ENCODE measurements around the gene HSF4. TPM values are rescaled to one million over a fixed set of nuclear protein-coding genes. Genes with fewer than 3 reads are reported as not detected.

Gene HSF4
- total and polyA plus RNA-seq, 2 of the 4 experiments (the other 2 are of a cell fraction) = 0.54 to 7.5 TPM

DNA sequence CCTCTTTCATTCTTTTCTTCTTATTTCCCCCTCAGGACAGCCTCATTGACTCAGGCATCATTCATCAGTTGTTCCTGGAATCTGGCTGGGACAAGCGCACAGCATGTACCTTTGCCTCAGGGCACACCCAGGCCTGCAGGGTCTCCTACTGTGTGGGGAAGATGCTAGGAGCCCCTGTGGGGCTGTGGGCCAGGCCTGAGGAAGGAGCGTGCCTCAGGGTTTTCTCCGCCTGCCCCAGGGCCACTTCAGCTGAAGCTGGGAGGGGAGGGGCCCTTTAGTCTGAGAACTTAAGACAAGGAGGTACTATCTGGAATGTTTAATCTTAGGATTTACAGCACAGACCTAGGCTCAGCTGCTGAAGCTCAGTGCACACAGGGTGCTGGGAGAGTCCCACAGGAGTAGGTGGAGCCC lies 42.3 kb downstream of the HSF4 start:
- peaks cover 18% of the 10 kb centered on the region for H3K36me3 ChIP-seq (ENCODE audit: control insufficient read depth, insufficient read depth, low read length)
- H2AFZ ChIP-seq (replicated peaks; ENCODE audit: low read length, poor library complexity) = peak overlapping the region; percentile 51
- WGBS, 2 experiments (ENCODE audit: extremely low coverage in 2 of 2, insufficient read length in 1 of 2) = 100% methylated on average over 1 of the region's 3 CpGs; no CpG with 5 or more reads in 1 of the 2 experiments
- intact Hi-C loops (cut with micrococcal nuclease) = no loop called here
- ATAC-seq (ENCODE audit: low read depth) (no peak), DNase-seq (no peak)
- H4K5ac ChIP-seq (ENCODE audit: low read depth, low read length) = no peak overlapping the region
- dilution Hi-C loops (cut with HindIII; ENCODE audit: low sequenced_read_pairs, unreplicated experiment) = no loop called here
- TF ChIP-seq MXI1 (IDR thresholded peaks at IDR 0.05; ENCODE audit: borderline replicate concordance, low read depth, low read length) = no peak
- TF ChIP-seq, protein P1, sequence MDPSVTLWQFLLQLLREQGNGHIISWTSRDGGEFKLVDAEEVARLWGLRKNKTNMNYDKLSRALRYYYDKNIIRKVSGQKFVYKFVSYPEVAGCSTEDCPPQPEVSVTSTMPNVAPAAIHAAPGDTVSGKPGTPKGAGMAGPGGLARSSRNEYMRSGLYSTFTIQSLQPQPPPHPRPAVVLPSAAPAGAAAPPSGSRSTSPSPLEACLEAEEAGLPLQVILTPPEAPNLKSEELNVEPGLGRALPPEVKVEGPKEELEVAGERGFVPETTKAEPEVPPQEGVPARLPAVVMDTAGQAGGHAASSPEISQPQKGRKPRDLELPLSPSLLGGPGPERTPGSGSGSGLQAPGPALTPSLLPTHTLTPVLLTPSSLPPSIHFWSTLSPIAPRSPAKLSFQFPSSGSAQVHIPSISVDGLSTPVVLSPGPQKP (IDR thresholded peaks at IDR 0.05; ENCODE audit: borderline replicate concordance, low read depth, low read length) = no peak
- TF ChIP-seq MAFK (IDR thresholded peaks at IDR 0.05; ENCODE audit: low read depth, low read length) = no peak
- no peak for TF ChIP-seq RAD21 (IDR thresholded peaks at IDR 0.05; ENCODE audit: low read length)
- TF ChIP-seq CEBPB (IDR thresholded peaks at IDR 0.05; ENCODE audit: low read depth, low read length) = no peak
- no peak for TF ChIP-seq SMC3 (IDR thresholded peaks at IDR 0.05; ENCODE audit: low read depth, low read length)
- TF ChIP-seq, protein P2, sequence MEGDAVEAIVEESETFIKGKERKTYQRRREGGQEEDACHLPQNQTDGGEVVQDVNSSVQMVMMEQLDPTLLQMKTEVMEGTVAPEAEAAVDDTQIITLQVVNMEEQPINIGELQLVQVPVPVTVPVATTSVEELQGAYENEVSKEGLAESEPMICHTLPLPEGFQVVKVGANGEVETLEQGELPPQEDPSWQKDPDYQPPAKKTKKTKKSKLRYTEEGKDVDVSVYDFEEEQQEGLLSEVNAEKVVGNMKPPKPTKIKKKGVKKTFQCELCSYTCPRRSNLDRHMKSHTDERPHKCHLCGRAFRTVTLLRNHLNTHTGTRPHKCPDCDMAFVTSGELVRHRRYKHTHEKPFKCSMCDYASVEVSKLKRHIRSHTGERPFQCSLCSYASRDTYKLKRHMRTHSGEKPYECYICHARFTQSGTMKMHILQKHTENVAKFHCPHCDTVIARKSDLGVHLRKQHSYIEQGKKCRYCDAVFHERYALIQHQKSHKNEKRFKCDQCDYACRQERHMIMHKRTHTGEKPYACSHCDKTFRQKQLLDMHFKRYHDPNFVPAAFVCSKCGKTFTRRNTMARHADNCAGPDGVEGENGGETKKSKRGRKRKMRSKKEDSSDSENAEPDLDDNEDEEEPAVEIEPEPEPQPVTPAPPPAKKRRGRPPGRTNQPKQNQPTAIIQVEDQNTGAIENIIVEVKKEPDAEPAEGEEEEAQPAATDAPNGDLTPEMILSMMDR (conservative IDR thresholded peaks at IDR 0.05; ENCODE audit: low read depth, low read length) = no peak
- TF ChIP-seq CHD1 (IDR thresholded peaks at IDR 0.05; ENCODE audit: low read depth, low read length) = no peak
- TF ChIP-seq MAZ (IDR thresholded peaks at IDR 0.05; ENCODE audit: borderline replicate concordance, low read depth, low read length) = no peak
- H3K23ac ChIP-seq (ENCODE audit: low read depth, low read length) = no peak overlapping the region
- H3K9me1 ChIP-seq (ENCODE audit: insufficient read depth, low read length) = peaks cover 20% of the 10 kb centered on the region
- in situ Hi-C loops (cut with MboI; ENCODE audit: low sequenced_read_pairs) = no loop called here
- H3K4me1 ChIP-seq (ENCODE audit: control insufficient read depth, insufficient read depth, low read length) = peaks cover 8% of the 10 kb centered on the region
- no peak overlapping the region for H4K91ac ChIP-seq (ENCODE audit: insufficient read depth, low read depth, low read length)
- ChIA-PET POLR2A (ENCODE audit: unreplicated experiment) (no interaction called here), CTCF (no interaction called here)
- H4K8ac ChIP-seq (ENCODE audit: low read depth in 2 of 2, low read length in 2 of 2) = no peak overlapping the region
- 0 out of 2 replicates have a peak, but pooled peaks cover 6% of the 10 kb centered on the region for H4K20me1 ChIP-seq (ENCODE audit: insufficient read depth, low read length)
- no peaks in the 10 kb centered on the region for H3K27me3 ChIP-seq (ENCODE audit: control insufficient read depth, insufficient read depth, low read length)
- H2BK120ac ChIP-seq (ENCODE audit: low read depth, low read length) = no peak overlapping the region
- H2BK20ac ChIP-seq (ENCODE audit: low read depth, low read length) = no peak overlapping the region
- H3K4ac ChIP-seq (ENCODE audit: low read depth, low read length) = no peak overlapping the region; the same call in 1 of the 2 replicates
- H2BK15ac ChIP-seq (ENCODE audit: low read depth, low read length) = no peak overlapping the region
- peaks cover 0 to 9% of the 10 kb centered on the region in 2 experiments; a peak in 1 of 4 replicates for H3K79me1 ChIP-seq (ENCODE audit: low read depth in 1 of 2, low read length in 2 of 2)
- no peak overlapping the region for H3K4me2 ChIP-seq (ENCODE audit: low read depth, low read length)
- no peak overlapping the region for H3K9ac ChIP-seq (ENCODE audit: low read depth, low read length)
- no peak overlapping the region for H3K56ac ChIP-seq (ENCODE audit: extremely low read depth, insufficient read depth, low read length)
- H3K14ac ChIP-seq (replicated peaks; ENCODE audit: low read depth, low read length) = no peak overlapping the region
- no peak overlapping the region for H3K4me3 ChIP-seq (ENCODE audit: insufficient read depth, low read depth, low read length)
- H3K27ac ChIP-seq (ENCODE audit: insufficient read depth, low read length) = no peak overlapping the region
- H2AK9ac ChIP-seq (replicated peaks; ENCODE audit: low read depth, low read length, poor library complexity) = peak overlapping the region; percentile 85
- peak overlapping the region; percentile 35; the same call in 1 of the 2 replicates for H2AK5ac ChIP-seq (ENCODE audit: low read depth, low read length)
- no peak overlapping the region for H3K18ac ChIP-seq (ENCODE audit: low read depth, low read length)
- BruUV-seq (replicated peaks) = no TSS peak
- H3K9me3 ChIP-seq (ENCODE audit: control insufficient read depth, insufficient read depth, low read length) = no peaks in the 10 kb centered on the region
- no peak overlapping the region for H2BK5ac ChIP-seq (ENCODE audit: low read depth, low read length, poor library complexity, severe bottlenecking)
